Non-pigmented ciliary epithelial cell (primary cell): ENCODE data around the gene TRPM8.

Source experiments
- DNase-seq: peaks from one replicate; pipeline ENCODE4 v3.0.0-alpha.2; 2010; ENCODE audit warnings: low read depth

TRPM8 gene

DNA sequence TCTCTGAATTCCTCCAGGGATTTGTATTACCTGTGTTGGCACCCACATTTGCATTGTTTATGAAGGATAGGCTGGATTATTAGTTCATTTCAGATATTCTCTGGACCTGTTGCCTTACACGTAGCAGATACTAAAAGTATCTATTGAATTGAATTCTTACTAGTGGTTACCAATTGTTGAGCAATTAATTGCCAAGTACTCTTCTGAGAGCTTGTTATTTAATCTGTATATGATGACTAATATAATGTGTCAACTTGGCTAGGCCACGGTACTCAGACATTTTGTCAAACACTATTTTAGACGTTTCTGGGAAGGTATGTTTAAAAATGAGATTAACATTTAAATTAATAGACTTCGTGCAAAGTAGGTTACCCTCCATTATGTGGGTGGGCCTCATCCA lies 130.9 kb downstream of the TRPM8 start:
- no peak for DNase-seq

DNA sequence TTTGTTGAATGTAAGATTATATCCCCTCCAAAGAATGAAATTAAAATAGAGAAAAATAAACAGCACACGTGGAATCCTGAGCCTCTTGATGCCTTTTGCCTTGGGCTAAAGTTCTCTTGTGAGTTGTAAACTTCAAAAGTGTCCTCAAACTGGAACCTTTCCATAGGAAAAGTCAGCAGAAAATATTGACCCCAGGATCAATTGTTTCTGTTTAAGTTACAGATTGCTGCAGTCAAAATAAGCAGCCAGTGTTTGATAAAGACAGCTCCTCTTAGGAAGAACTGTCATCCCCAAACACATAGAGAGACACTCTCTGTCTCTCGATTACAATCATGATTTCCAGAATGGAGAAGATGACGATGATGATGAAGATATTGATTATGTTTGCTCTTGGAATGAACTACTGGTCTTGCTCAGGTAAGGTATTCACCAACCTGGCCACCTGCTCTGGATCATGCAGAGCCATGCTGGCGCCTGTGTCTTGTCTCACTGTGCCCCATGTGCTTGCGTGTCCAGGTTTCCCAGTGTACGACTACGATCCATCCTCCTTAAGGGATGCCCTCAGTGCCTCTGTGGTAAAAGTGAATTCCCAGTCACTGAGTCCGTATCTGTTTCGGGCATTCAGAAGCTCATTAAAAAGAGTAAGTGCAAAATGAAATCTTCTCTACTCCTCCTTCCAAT lies 133.4 kb downstream of the TRPM8 start, which contains the start of gene SPP2:
Gene SPP2, plus strand, starts transcription at position 248 of the 681 bp plus-strand sequence. Its CDS starts 85 bp downstream, at position 333.
- no peak for DNase-seq

DNA sequence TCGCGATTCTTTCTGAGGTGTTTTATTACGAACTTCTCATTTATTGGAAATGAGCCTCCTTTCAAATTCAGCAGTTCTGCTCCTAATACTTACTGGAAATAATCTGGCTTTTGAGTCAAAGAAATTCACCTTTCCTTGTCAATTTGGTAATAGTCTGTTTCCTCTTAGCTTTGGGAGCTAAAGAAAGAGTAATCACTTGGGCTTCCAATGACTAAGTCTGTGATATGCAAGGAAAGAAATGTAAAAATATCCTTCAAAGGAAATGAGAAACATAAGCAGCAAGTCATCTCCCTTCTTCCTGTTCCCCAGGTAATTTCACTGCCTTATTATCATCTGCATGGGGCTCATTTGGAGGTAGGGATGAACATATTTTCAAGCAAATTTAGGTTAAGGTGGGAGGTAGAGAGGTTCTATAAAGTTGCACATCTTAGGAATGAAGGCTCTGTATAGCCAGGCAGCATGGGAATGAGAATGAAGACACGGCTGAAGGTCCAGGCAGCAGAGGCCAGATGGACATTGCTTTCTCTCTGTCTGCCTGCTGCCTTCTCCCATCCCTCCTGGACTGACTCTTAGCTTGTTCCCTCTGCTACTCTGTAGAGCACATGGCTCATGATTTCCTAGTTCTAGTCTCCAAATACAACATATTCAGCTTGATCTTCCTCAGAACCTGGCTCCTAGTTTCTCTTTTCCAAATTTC lies 134.3 kb downstream of the TRPM8 start:
- DNase-seq = no peak

DNA sequence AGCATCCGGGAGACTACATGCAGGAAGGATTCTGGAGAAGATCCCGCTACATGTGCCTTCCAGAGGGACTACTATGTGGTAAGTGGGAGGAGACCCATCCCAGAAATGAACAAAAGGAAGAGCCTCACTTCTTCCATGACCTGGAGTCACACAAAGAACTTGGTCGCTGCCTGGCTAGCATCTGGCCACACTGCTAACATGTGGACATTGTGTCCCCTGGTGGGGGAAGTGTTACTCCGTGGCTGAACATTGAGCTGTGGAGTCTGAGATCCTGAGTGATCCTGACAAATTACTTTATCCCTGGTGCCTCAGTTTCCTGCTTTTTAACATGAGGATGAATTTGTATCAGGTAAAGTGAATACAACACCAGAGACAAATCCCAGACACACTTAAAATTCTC lies 141.7 kb downstream of the TRPM8 start:
- DNase-seq = no peak

DNA sequence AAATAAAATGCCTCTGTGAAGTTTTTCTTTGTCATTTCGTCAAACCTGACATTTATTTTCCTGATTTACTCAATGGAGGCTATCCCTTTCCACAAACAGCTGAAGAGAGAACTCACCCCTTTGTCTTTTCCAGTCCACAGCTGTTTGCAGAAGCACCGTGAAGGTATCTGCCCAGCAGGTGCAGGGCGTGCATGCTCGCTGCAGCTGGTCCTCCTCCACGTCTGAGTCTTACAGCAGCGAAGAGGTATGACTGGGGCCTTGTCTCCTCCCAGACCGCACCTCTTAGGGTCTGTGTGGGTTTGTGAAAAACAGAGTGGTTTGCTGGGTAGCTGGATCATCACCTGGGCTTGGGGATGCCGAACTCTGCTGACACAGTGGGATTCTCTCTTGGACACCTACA lies 143.1 kb downstream of the TRPM8 start:
- no peak for DNase-seq

DNA sequence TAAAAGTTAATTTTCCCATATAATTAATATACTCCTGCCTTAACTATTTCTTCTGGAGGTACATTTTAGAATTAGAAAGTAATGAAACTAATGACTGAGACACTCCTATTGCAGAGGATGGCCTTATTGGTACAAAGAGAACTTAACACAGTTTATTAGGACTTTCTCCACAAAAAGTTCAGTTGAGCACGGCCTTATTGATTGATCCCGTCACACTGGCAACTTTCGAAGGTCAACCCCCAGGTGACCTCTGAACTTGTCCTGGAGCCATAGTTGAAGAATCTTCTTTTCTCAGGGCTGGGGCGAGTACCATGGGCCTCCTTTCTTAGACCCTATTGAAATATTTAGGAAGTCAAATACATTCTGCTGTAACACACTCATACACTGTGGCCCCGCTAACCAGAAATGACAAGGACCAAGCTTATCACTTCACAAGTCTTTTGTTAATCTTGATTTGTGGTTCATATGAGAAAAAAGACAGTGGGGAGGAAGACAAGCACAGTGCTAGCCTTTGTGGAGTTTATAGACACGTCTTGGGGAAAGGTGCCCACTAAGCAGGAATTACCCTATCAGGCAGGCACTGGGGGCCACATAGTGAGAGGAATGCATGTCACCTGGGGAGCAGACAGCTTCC lies 144.6 kb downstream of the TRPM8 start:
- no peak for DNase-seq

DNA sequence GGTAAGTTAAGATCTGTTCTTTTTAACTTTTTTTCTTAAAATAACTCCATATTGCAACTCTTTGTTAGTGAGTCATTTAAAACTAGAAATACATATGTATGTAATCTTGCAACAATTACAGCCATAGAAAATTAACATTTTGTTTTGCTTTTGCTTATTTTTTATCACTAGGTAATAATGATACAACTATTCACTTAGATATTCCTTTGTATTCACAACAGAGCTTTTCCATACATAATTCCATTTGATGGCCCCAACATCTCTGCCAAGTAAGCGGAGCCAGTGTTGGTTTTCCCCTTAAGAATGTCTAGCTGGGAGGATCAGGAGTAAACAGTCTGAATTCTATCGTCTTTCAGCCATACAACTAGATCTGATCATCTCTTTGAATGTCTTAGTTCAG lies 149.4 kb downstream of the TRPM8 start:
- no peak for DNase-seq
